Panc1 (cell line): ENCODE results near the gene COLEC11.

Experiments used
- POLR2AphosphoS5 ChIP-seq: IDR thresholded peaks from 2 replicates; pipeline ENCODE4 v1.6.1; 2012; ENCODE audit warnings: mild to moderate bottlenecking, low read depth, low read length, moderate library complexity
- REST ChIP-seq, 2 experiments: IDR thresholded peaks; 2 replicates each; pipeline ENCODE4 v1.6.1; 2011 to 2012; ENCODE audit warnings: low read depth in 2 of 2, control low read depth in 1 of 2, low read length in 1 of 2, mild to moderate bottlenecking in 1 of 2, moderate library complexity in 1 of 2; ENCODE audit not compliant: insufficient read depth in 1 of 2
- SIN3A ChIP-seq: IDR thresholded peaks from 2 replicates; pipeline ENCODE4 v1.6.1; 2012; ENCODE audit warnings: low read depth, mild to moderate bottlenecking, low read length, moderate library complexity, borderline replicate concordance; ENCODE audit not compliant: insufficient read depth
- TCF7L2 ChIP-seq: IDR thresholded peaks from 2 replicates; pipeline ENCODE4 v1.6.1; 2011; ENCODE audit warnings: mild to moderate bottlenecking, low read depth, low read length, inconsistent platforms
- TF ChIP-seq, protein P1 (sequence below): fragments of 450-650 bp; IDR thresholded peaks from 2 replicates; pipeline ENCODE4 v1.5.1; 2017; ENCODE audit warnings: mild to moderate bottlenecking

DNA sequence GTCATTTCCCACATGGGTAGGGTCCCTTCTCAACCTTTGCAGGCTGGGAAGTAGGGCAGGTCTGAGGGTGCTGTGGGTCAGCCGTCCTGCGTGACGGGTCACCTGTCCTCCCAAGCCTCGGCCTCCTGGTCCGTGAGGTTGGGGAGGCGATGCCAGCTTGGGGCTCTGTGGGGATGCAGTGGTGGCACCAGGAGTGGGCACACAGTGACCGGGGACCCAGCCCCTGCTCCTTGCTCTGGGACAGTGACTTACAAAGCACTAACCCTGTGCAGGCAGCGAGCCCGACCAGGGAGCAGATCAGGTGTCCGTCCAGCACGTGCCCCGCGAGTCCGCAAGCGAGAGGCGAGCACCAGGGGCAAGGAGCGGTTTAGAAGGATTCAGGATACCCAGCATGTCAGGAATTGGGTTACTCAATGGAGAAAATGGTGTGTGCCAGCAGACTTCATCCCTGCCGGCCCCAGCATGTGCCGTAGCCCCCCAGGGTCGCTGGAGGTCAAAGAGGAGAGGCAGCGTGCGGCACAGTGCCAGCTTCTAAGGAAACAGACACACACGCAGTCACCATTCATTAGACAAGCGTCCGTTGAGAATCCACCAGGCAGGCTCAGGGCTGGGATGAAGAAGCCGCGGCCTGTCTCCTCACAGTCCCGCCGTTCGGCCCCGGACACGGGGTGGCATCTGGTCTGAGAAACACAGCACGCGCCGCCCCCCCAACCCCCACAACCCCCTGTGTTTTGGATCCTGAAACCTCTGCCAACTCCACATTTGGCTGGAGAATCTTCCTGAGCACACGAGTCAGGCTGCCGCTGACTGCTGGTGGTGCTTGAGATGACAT lies 11.7 kb downstream of the COLEC11 start:
- no peak for TF ChIP-seq REST (IDR thresholded peaks at IDR 0.05; ENCODE audit: insufficient read depth in 1 of 2, low read depth in 2 of 2, low read length in 1 of 2)
- TF ChIP-seq, protein P1, sequence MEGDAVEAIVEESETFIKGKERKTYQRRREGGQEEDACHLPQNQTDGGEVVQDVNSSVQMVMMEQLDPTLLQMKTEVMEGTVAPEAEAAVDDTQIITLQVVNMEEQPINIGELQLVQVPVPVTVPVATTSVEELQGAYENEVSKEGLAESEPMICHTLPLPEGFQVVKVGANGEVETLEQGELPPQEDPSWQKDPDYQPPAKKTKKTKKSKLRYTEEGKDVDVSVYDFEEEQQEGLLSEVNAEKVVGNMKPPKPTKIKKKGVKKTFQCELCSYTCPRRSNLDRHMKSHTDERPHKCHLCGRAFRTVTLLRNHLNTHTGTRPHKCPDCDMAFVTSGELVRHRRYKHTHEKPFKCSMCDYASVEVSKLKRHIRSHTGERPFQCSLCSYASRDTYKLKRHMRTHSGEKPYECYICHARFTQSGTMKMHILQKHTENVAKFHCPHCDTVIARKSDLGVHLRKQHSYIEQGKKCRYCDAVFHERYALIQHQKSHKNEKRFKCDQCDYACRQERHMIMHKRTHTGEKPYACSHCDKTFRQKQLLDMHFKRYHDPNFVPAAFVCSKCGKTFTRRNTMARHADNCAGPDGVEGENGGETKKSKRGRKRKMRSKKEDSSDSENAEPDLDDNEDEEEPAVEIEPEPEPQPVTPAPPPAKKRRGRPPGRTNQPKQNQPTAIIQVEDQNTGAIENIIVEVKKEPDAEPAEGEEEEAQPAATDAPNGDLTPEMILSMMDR = no peak
- no peak for TF ChIP-seq POLR2AphosphoS5
- TF ChIP-seq SIN3A = no peak
- no peak for TF ChIP-seq TCF7L2
